Left colon (tissue), 2 donors: ENCODE data around the gene NAAA. TPM values are rescaled to one million over a fixed set of nuclear protein-coding genes. Genes with fewer than 3 reads are reported as not detected.
A peak's percentile ranks its signal among the peaks of the same experiment; 100 is the strongest.
"Not testable (repeated sequence)": the region's sequence is repeated elsewhere in the genome, so short reads cannot be mapped to it uniquely, and the experiment has no call there.

Experiments
- ATAC-seq: fragments of 200-7000 bp; cut with Tn5 transposase; one replicate; pipeline ENCODE4 v1.9.1; 2020; ENCODE audit warnings: mild to moderate bottlenecking, moderate library complexity
- DNase-seq, 2 donors: peaks; one replicate each; pipeline ENCODE4 v3.0.0-alpha.2; 2020
- intact Hi-C, 2 donors: fragments of 100-400 bp; cut with DNase I in 1 of 2; cut with micrococcal nuclease in 1 of 2; formaldehyde crosslinking; loops; one replicate each; pipeline versions ENCODE4 v1.11.2 to v1.14.0; 2022; cut with DNase I, micrococcal nuclease
- total RNA-seq, 2 donors: library from RNA; stranded (reverse); fragmentation: NEBNext Ultra II Directional; extraction: Animal tissue kit (Norgen Biotek cat#: 25700); gene quantifications; one replicate each; pipeline ENCODE4 v1.2.1, GENCODE V29; 2021
- donor health status: DM: no; HTN: no; CAD: no.
- donor health status: DM: yes; HTN: yes; CAD: no.

Gene NAAA
- total RNA-seq, 2 donors from 2014 or later: 154 to 156 TPM

- intact Hi-C loops: no loop called here
- ATAC-seq (no peak), DNase-seq (no peak)
Observed at GRCh38 chr4:75924309-75924827, 16.4 kb downstream of the NAAA start.

- DNase-seq (no peak), ATAC-seq (no peak)
- intact Hi-C loops: no loop called here
Observed at GRCh38 chr4:75922588-75922987, 18.2 kb downstream of the NAAA start.

GRCh38 chr4:75921910-75922309 is 18.9 kb downstream of the NAAA start:
- DNase-seq (no peak), ATAC-seq (peak; percentile 74)
- intact Hi-C loops: no loop called here

GRCh38 chr4:75920327-75920726 is 20.5 kb downstream of the NAAA start:
- intact Hi-C loops: no loop called here
- ATAC-seq: no peak
- peak in 1 of 2 donors; percentile 26 for DNase-seq

GRCh38 chr4:75919920-75920319 is 20.9 kb downstream of the NAAA start:
- peak; percentile 84 for ATAC-seq
- peak; percentile 74 to 82 for DNase-seq
- intact Hi-C loops: no loop called here

- no peak for DNase-seq
- peak; percentile 35 for ATAC-seq
- intact Hi-C loops: no loop called here
Observed at GRCh38 chr4:75916091-75916661, 24.6 kb downstream of the NAAA start.

- intact Hi-C loops: no loop called here
- ATAC-seq (no peak), DNase-seq (no peak)
Observed at GRCh38 chr4:75912968-75913367, 27.8 kb downstream of the NAAA start.

GRCh38 chr4:75910831-75911230 is 30.0 kb downstream of the NAAA start:
- DNase-seq, intact Hi-C loops: not testable (repeated sequence)
- ATAC-seq: peak; percentile 19

GRCh38 chr4:75909405-75909804 is 31.4 kb downstream of the NAAA start:
- ATAC-seq (no peak), DNase-seq (no peak)
- intact Hi-C loops: no loop called here

GRCh38 chr4:75908555-75908954 is 32.3 kb downstream of the NAAA start:
- intact Hi-C loops: no loop called here
- ATAC-seq (no peak), DNase-seq (no peak)

GRCh38 chr4:75907966-75908365 is 32.8 kb downstream of the NAAA start:
- no peak for ATAC-seq

GRCh38 chr4:75904076-75904475 is 36.7 kb downstream of the NAAA start:
- intact Hi-C loops: no loop called here
- ATAC-seq (peak; percentile 82), DNase-seq (no peak)

More at GRCh38 chr4:75907966-75908365, 32.8 kb downstream of the NAAA start:
- intact Hi-C loops: no loop called here
- no peak for DNase-seq

GRCh38 chr4:75902352-75902751 is 38.5 kb downstream of the NAAA start, which contains the start of gene PPEF2:
PPEF2 (minus strand) TSS chr4:75902452; CDS start chr4:75896325, 6,127 bp downstream.
- intact Hi-C loops: no loop called here
- DNase-seq: no peak
- no peak for ATAC-seq

- DNase-seq (no peak), ATAC-seq (no peak)
- intact Hi-C loops: no loop called here
Observed at GRCh38 chr4:75898536-75898935, 42.3 kb downstream of the NAAA start.

GRCh38 chr4:75895744-75896314 is 45.0 kb downstream of the NAAA start:
- DNase-seq (no peak), ATAC-seq (peak; percentile 94)
- intact Hi-C loops: no loop called here

- no peak for ATAC-seq
- intact Hi-C loops: no loop called here
Observed at GRCh38 chr4:75892508-75892907, 48.3 kb downstream of the NAAA start.

GRCh38 chr4:75891611-75892010 is 49.2 kb downstream of the NAAA start:
- intact Hi-C loops: no loop called here
- no peak for ATAC-seq
- DNase-seq: no peak

More at GRCh38 chr4:75892508-75892907, 48.3 kb downstream of the NAAA start:
- no peak for DNase-seq

GRCh38 chr4:75889537-75890199 is 51.1 kb downstream of the NAAA start:
- intact Hi-C loops: no loop called here
- DNase-seq (no peak), ATAC-seq (no peak)

GRCh38 chr4:75886104-75886503 is 54.7 kb downstream of the NAAA start:
- intact Hi-C loops: no loop called here
- no peak for DNase-seq
- ATAC-seq: no peak

- intact Hi-C loops: no loop called here
- ATAC-seq: no peak
- DNase-seq: no peak
Observed at GRCh38 chr4:75881476-75881875, 59.3 kb downstream of the NAAA start.
